ENCODE results near the gene IL17RE. TPM values are rescaled to one million over a fixed set of nuclear protein-coding genes. Genes with fewer than 3 reads are reported as not detected.

The IL17RE gene
- total and polyA plus RNA-seq, 2 of the 13 experiments (the other 11 are each of a cell fraction or from before 2014, with no cell fraction given), result 14.5 to 24.1 TPM

GRCh38 chr3:9878700-9879099 lies 23.9 kb upstream of the IL17RE start (continued):
- TF ChIP-seq DPF2 (CRISPR knock-in tag; IDR thresholded peaks at IDR 0.05; ENCODE audit: borderline replicate concordance, low read depth), result peak; percentile 62; the same call in 1 of the 2 replicates
- peak; percentile 42; the same call in 1 of the 2 replicates for TF ChIP-seq THAP9 (CRISPR knock-in tag; IDR thresholded peaks at IDR 0.05; ENCODE audit: borderline replicate concordance)
- 0 out of 2 replicates have a peak, but pooled peaks have one; percentile 35 for TF ChIP-seq ZMYM4 (CRISPR knock-in tag; IDR thresholded peaks at IDR 0.05)
- no peak for TF ChIP-seq IRF1 (CRISPR knock-in tag; IDR thresholded peaks at IDR 0.05; ENCODE audit: low read depth)
- TF ChIP-seq TSC22D2 (CRISPR knock-in tag; IDR thresholded peaks at IDR 0.05; ENCODE audit: borderline replicate concordance), result no peak
- no peak for TF ChIP-seq CBFB (CRISPR knock-in tag; IDR thresholded peaks at IDR 0.05)
- TF ChIP-seq ZNF333 (CRISPR knock-in tag; IDR thresholded peaks at IDR 0.05; ENCODE audit: borderline replicate concordance), result no peak
- TF ChIP-seq ZNF556 (CRISPR knock-in tag; IDR thresholded peaks at IDR 0.05; ENCODE audit: borderline replicate concordance), result no peak
- no peak for TF ChIP-seq ATF4 (CRISPR knock-in tag; IDR thresholded peaks at IDR 0.05)
- TF ChIP-seq ZNF256 (CRISPR knock-in tag; conservative IDR thresholded peaks at IDR 0.05), result no peak
- TF ChIP-seq ZNF567 (CRISPR knock-in tag; IDR thresholded peaks at IDR 0.05; ENCODE audit: borderline replicate concordance), result no peak
- TF ChIP-seq ZNF781 (CRISPR knock-in tag; IDR thresholded peaks at IDR 0.05; ENCODE audit: borderline replicate concordance, not compliant biosample characterization), result no peak
- no peak for TF ChIP-seq MXD4 (CRISPR knock-in tag; IDR thresholded peaks at IDR 0.05)
- TF ChIP-seq ZNF549 (CRISPR knock-in tag; IDR thresholded peaks at IDR 0.05), result no peak
- no peak for TF ChIP-seq ZBTB43 (CRISPR knock-in tag; conservative IDR thresholded peaks at IDR 0.05)
- no peak for TF ChIP-seq MLX (CRISPR knock-in tag; IDR thresholded peaks at IDR 0.05)
- TF ChIP-seq SOX6 (IDR thresholded peaks at IDR 0.05), result no peak
- TF ChIP-seq SOX6 (CRISPR knock-in tag; IDR thresholded peaks at IDR 0.05), result 0 out of 2 replicates have a peak, but pooled peaks have one; percentile 13
- TF ChIP-seq PLSCR1 (CRISPR knock-in tag; IDR thresholded peaks at IDR 0.05; ENCODE audit: borderline replicate concordance), result no peak
- peak; percentile 71 for TF ChIP-seq MTA1 (CRISPR knock-in tag; IDR thresholded peaks at IDR 0.05; ENCODE audit: borderline replicate concordance)
- no peak for TF ChIP-seq FOXC1 (CRISPR knock-in tag; IDR thresholded peaks at IDR 0.05; ENCODE audit: borderline replicate concordance)
- no peak for TF ChIP-seq ZNF782 (CRISPR knock-in tag; IDR thresholded peaks at IDR 0.05; ENCODE audit: borderline replicate concordance)
- TF ChIP-seq ZNF615 (CRISPR knock-in tag; IDR thresholded peaks at IDR 0.05; ENCODE audit: borderline replicate concordance), result no peak
- TF ChIP-seq TMF1 (CRISPR knock-in tag; IDR thresholded peaks at IDR 0.05; ENCODE audit: low read depth), result no peak

All from HepG2 (cell line).